NCI-H1694 (cell line): Measurements from ENCODE around the gene PCBD2.
"Not testable (repeated sequence)": the region's sequence is repeated elsewhere in the genome, so short reads cannot be mapped to it uniquely, and the experiment has no call there.

Source experiments
- DNase-seq: peaks from one replicate; lab custom pipeline; 2025; lab: John Stamatoyannopoulos, UW

PCBD2 gene

DNA sequence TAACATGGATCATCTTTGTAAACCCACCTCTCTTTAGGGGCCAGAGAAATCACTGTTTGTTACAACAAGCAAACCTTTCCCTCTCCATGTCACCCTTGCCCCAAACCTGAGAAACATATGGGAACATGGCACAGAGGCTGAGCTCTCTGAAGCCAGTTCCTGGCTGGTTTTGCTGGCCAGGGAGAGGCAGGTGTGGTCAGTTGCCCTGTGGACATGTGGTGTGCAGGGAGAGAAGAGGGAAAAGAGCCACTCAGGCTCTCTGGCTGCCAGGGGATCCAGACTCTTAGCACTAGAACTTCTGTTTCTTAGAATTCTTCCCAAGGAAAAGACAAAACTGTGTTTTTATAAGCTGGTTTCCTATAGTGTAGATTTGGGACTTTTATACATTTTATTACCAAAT, 58.2 kb downstream of the PCBD2 start:
- no peak for DNase-seq

DNA sequence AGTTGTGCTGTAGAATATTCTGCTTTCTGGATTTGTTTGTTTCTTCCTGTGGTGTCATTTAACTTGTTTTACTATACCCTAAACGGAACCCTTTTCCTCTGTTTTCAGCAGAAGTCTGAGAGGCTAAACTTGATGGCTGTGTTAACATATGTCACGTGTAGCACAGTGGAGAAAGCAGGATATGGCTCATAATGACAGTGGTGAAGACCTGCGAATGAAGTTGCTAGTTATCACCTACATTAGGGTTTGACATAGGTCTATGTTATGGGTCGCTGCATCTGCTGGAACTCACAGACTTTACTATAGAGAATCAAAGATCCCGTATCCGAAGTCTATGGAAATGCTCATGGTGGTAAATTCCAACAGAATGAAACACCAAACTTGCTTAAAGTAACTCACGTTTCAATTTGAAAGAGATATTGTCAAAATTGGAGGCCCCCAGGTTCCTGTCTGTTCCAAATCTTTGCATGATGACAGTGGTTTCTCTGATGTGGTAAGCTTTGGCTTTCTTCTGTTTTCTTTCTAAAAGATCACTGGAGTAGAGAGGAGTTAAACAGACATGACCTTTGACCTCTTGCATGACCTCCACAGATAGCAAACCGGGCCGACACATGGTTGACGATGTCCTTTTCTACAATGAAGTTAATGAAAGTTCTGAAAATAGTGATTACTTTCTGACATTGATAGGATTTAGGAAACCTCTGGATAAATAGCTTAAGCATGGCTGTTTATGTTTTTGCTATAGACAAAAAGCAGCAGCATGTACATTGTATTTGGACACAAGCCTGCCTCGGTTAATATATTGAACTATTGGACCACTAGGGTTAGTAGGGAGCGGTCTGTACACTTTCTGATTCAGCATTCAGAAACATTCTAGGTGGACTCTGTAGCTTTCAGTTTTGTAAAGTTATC, 59.7 kb downstream of the PCBD2 start:
- no peak for DNase-seq

DNA sequence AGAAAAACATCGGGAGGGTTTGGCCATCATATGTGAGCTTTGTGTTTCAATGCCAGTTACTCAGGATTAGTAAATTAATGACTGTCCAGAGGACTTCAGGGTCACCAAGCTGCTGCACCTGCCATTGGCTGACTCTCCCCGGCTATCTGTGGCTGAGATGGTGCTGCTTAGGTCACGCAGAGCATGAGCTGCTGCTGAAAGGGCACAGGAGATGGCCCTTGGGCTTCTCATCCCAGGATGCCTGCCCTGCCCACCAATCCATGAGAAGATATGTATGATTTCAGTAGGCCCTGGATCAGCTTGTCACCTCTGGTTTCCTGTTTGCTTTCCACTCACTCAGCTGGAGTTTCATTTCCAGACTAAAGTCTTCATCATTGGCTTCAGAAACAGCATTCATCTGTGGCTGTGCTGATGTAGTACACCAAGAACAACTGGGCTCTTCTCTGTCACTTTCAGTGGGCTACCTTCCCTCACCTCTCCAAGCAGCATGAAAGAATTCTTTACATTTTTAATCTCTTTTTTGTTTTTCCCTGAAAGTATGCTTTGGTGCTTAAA, 60.4 kb downstream of the PCBD2 start:
- DNase-seq: no peak

DNA sequence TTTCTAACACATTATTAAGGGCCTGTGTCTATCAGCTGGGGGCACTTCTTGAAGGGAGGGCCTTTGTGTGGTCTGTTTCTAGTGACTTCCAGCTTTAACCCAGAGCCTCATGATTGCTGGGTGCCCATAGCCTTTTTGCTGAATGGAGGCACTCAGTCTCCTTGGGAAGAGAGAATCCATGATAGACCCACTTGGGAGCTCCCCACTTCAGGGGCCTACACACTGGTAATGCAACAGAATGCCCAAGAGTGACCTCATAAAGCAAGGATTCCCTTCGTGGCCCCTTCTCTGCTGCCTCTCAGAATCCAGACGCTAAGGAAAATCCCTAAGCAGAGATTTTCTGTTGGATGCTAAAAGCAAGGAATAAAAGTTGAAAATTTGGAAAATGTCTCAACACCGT, 62.7 kb downstream of the PCBD2 start, which contains the start of gene CATSPER3:
TSS of gene CATSPER3 (plus strand) at position 301 of the 400 bp plus-strand sequence. CDS start at position 386, 85 bp downstream.
- DNase-seq: no peak

DNA sequence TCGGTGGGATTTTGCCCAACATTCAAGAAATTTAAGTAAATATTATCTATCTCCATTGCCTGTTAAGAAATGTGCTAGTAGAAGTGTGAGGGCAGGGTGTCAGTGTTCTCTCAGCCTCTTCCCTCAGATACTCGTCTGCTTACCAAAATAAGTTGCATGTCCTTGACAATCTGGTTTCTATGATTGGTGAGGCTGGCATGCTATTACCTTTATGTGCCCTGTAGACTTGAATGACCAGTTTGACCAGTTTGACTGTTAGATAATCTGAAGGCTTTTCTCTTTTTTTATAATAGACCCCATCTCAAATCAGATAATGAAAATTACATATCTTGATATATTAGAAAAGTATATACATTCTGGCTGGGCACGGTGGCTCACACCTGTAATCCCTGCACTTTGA, 63.1 kb downstream of the PCBD2 start:
- DNase-seq: no peak

DNA sequence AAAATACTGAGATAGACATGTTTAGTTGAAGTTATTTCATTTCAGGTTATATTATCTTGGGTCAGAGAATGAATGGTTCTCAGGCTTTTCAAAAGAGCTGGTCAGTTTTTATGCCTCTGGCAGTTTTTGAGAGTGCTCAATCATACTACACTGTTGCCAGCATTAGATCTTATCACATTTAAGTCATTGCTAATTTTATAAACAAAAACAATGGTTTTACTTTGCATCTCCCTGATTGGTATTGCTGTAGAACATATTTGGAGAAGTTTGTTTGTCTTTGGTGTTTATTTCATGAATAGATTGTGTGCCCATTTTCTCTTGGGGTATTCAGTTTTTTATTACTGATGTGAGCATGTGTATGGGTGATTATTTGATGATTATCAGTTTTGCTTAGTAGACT, 64.2 kb downstream of the PCBD2 start:
- no peak for DNase-seq

DNA sequence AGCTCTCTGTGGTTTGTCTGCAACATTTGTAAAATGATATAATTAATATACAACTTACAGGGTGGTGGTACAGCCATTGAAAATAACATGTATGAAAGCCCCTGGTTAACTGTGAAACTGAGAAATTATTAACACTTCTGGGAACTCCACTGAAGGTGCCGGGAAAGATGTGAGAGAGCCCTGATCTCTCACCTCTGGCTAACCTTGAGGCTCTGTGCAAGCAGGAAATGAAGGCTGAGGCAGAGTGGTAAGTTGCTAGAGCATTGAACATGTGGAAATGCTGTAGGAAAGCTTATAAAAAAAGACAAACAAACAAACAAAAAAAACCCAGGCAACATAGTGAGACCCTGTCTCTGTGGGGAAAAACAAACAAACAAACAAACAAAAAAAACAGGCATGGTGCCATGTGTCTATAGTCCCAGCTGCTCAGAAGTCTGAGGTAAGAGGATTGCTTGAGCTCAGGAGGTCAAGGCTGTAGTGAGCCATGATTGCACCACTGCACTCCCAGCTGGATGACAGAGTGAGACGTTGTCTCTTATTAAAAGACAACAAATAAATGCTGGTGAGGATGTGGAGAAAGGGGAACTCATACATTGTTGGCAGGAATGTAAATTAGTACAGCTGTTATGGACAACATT, 70.3 kb downstream of the PCBD2 start:
- no peak for DNase-seq

DNA sequence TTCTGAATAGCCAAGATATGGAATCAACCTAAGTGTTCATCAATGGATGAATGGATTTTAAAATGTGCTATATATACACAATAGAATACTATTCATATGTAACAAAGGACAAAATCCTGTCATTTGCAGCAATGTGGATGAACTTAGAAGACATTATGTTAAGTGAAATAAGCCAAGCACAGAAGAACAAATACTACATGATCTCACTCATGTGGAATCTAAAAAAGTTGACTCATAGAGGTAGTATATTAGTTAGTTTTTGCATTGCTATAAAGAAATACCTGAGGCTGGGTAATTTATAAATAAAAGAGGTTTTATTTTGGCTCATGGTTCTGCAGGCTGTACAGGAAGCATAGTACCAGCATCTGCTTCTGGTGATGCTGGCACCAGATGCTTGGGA, 70.9 kb downstream of the PCBD2 start:
- no peak for DNase-seq

DNA sequence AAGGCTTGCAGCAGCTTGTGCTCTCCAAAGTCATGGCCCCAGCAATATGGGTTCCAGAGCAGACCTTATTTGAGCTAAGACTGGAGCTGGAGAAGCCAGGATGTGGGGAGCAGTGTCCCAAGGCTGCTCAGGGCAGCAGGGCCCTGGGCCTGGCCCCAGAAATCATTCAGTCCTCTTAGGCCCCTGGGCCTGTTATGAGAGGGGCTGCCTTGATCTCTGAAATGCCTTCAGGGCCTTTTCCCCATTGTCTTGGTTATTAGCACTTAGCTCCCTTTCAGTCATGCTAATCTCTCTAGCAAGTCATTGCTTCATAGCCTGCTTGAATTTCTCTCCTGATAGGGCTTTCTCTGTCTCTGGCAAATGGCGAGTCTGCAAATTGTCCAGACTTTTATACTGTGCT, 71.9 kb downstream of the PCBD2 start:
- DNase-seq: no peak

DNA sequence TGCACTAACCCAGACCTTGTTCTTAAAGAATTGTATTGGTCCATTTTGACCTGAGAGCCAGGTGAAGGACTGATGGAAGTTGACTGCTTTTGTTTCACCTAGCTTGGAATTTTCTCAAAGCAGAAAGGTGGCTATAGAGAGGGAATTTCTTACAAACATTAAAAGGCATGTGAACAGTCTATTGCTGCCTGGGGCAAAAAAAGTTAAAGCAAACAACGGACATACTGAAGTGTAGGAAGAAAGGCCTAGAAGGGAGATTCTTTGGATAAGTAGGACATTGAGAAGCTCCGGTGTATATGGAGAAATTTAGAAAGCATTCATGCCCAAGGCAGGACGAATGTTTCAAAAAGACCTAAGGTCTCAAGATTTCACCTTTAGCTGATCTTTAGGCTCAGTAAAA, 74.5 kb downstream of the PCBD2 start:
- DNase-seq: no peak

DNA sequence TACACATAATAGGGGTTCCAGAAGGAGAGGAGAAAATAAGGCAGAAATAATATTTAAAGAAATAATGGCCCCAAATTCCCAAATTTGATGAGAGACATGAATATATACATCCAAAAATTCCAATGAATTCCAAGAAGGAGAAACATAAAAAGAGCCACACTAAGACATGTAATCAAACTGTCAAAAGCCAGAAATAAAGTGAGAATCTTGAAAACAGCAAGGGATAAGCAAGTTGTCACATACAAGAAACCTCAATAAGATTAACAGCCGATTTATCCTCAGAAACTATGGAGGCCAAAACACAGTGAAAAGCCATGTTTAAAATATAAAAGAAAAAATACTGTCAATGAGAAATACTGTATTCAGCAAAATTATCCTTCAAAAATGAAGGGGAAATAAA, 77.3 kb downstream of the PCBD2 start:
- no peak for DNase-seq

DNA sequence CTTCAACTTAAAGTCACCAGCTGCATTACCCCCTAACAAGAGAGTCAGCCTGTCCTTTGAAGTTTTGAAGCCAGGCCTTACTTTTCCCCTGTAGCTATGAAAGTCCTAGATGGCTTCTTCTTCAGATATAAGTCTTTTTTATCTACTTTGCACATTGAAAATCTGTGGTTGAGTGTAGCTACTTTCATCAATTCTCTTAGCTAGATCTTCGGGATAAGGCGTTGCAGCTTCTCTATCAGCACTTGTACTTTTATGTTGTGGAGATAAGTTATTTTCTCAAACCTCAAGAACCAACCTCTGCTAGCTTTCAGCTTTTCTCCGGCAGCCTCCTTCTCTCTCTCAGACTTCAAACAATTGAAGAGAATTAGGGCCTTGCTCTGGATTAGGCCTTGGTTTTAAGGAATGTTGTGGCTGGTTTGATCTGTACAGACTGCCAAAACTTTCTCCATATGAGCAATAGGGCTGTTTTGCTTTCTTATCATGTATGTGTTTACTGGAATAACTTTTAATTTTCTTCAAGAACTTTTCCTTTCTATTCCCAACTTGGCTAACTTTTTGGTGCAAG, 84.4 kb downstream of the PCBD2 start:
- DNase-seq: no peak

DNA sequence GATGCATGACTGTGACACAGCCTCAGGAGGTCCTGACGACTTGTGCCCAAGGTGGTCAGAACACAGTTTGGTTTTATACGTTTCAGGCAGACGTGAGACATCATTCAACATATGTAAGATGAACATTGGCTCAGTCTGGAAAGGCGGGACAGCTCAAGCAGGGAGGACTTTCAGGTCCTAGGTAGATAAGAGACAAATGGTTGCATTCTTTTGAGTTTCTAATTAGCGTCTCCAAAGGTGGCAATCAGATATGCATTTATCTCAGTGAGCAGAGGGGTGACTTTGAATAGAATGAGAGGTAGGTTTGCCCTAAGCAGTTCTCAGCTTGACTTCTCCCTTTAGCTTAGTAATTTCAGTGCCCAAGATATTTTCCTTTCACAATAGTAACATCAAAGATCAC, 85.3 kb downstream of the PCBD2 start:
- not testable (repeated sequence) for DNase-seq

DNA sequence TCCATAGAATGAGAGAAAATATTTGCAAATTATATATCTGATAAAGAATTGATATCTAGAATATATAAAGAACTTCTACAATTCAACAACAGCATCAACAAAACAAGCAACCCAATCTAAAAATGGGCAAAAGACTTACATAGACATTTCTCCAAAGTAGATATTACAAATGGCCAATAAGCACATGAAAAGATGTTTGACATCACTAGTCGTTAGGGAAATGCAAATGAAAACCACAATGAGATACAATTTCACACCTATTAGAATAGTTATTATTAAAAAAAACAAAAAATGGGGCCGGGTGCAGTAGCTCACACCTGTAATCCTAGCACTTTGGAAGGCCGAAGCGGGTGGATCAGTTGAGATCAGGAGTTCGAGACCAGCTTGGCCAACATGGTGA, 87.2 kb downstream of the PCBD2 start:
- no peak for DNase-seq

DNA sequence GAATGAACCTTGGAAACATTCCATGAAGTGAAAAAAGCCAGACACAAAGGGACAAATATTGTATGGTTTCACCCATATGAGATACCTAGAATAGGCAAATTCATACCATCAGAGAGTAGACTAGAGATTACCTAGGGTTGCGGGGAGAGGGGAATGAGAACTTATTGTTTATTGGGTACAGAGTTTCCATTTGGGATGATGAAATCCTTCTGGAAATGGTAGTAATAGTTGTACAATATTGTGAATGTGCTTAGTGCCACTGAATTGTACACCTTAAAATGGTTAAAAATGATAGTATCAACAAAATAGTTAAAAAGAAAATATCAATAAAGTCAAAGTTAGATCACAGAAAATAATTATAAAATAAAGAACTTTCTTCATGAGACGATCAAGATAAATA, 88.2 kb downstream of the PCBD2 start:
- no peak for DNase-seq

DNA sequence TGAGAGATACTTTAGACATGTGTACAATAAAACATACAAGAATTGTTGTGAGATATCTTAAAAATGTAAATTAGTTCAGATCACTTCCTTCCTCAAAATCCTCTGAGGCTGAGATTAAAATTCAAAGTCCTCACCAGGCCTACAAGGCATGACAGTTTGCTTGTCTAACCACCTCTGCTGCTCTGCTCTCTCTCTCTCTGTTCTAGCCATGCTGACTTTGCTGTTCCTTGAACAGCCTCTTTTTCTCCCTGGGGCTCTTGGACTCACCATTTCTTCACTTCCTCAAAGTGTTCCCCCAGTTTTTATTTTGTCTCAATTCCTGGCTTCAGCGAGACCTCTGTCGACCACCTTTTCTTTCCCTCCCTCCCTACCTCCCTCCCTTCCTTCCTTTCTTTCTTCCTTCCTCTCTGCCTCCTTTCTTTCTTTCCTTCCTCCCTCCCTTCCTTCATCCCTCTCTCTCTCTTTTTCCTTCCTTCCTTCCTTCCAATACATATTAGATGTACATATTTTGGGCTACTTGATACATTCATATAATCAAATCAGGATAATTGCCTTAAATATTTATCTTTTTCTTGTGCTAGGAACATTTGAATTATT, 89.7 kb downstream of the PCBD2 start:
- no peak for DNase-seq

DNA sequence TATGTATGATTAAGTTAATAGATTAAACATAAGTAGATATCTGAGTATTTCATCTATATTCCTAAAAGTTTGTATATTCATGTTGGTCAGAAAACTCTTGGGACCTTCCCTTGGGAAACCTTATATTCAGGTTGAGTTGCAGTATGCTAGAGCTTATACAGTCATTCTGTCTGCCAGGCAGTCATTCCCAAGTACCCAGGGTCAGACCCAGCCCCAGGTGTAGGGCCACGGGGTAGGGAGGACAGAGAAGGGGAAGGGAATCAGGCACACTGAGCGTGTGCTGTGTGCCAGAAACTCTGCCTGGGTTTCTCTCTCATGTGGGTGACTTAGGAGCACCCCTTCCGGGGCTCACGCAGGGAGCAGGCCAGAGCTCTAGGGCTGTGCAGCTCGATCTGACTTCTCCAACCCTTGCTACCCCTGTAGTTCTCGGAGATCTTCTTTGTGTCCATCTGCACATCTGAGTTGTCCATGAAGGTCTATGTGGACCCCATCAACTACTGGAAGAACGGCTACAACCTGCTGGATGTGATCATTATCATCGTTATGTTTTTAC, 91.0 kb downstream of the PCBD2 start:
- no peak for DNase-seq

DNA sequence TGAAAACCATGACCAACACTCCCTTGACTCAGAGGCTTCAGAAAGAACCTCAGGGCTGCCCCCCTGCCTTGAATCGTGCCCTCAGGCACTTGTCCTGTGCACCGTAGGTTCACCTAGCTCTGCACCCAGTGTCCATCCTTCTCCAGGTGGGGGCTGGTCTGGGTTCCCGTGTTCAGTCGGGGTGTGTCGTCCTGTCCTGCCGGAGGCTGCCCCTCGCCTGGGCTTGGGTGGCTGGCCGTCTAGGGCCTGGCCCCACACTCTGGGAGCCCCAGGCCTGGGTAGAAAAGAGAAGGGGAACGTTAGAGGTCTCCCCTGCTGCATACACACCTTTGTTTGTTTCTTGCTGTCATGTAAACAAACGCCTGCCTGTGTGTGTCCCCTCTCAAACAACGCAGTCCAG, 92.1 kb downstream of the PCBD2 start:
- no peak for DNase-seq

DNA sequence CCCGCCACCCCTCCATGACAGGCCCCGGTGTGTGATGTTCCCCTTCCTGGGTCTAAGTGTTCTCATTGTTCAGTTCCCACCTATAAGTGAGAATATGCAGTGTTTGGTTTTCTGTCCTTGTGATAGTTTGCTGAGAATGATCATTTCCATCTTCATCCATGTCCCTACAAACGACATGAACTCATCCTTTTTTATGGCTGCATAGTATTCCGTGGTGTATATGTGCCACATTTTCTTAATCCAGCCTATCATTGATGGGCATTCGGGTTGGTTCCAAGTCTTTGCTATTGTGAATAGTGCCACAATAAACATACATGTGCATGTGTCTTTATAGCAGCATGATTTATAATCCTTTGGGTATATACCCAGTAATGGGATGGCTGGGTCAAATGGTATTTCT, 93.1 kb downstream of the PCBD2 start:
- not testable (repeated sequence) for DNase-seq

DNA sequence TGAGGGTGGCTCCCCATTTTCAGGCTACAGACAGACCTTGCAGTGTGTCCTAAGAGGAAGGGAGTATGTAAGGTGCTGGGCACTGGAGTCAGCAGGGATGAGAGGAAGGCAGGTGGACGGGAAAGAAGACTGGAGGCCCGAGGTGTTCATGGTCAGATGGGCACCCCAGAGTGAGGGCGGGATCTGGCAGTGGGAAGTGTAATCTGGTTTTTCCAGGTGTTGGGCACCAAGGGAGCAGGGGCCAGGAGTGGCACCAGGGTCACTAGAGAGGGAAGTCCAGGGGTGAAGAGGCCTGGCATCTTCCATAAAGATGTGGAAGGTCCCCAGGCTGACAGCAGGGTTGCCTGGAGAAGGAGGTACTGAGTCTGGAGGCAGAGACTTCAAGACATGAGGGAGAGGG, 99.4 kb downstream of the PCBD2 start:
- DNase-seq: no peak

DNA sequence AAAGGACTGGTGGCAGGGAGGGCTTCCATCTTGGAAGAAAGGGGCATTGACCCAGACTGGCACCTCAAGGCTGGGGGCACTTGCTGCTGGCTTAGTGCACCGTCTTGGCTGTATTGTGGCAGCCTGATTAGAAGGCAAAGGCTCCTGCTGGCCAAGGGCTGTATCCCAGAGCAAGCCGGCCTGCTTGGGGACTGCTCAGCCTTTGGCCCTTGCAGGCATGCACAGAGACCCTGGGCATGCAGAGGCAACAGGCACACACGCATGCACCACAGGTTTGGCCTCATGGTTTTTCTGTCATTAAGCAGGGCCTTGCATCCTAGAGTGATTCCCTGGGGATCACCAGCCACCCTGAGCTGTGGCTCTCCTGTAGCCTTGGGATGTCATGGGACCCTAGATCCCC, 100.1 kb downstream of the PCBD2 start:
- no peak for DNase-seq

DNA sequence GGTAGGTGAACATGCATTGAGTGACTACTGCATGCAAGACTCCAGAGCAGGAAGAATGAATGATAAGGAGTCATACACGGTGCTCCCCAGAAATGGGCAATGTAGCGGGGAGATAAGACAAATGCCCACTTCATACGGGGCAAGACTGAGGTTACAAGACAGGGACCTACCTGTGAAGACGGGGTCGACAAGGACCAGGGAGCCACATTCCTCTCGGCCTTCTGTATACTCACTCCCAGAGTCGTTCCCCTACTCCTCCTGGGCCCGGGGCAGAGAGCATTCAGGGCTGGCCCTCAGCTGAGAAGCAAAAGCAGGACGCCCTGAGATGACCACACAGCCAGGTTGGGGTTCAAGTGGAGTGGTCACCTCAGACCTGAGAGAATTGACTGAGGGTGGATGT, 102.4 kb downstream of the PCBD2 start:
- DNase-seq: no peak
